ENCODE results near the gene FLYWCH2. TPM values are rescaled to one million over a fixed set of nuclear protein-coding genes. Genes with fewer than 3 reads are reported as not detected.
A peak's percentile ranks its signal among the peaks of the same experiment; 100 is the strongest.

FLYWCH2 gene
- total RNA-seq, 1 donor = 38.7 TPM

GRCh38 chr16:2911638-2912329, 28.8 kb downstream of the FLYWCH2 start, which contains the start of gene FLYWCH1:
Gene FLYWCH1 (plus strand): TSS chr16:2911931. CDS start chr16:2929686, 17,755 bp downstream.
- H2AFZ ChIP-seq (ENCODE audit: low read length) = peak within 1 kb of the TSS; percentile 96
- no peaks in the 10 kb centered on the region for H3K27me3 ChIP-seq (ENCODE audit: insufficient read depth, low read length)
- peak within 1 kb of the TSS; percentile 78 for H3K4me3 ChIP-seq (ENCODE audit: insufficient read depth, low read length)
- H3K27ac ChIP-seq (ENCODE audit: low read depth, low read length) = peak within 1 kb of the TSS; percentile 89
- TF ChIP-seq CTCF (IDR thresholded peaks at IDR 0.05; ENCODE audit: extremely low read depth, low read depth, low read length) = no peak
- H3K4me2 ChIP-seq (ENCODE audit: insufficient read depth, low read length) = peak within 1 kb of the TSS; percentile 93
- peaks cover 2% of the 10 kb centered on the region for H4K20me1 ChIP-seq (ENCODE audit: insufficient read depth, low read length)
- H3K9me3 ChIP-seq (ENCODE audit: low read depth, low read length) = no peaks in the 10 kb centered on the region
- peaks cover 47% of the 10 kb centered on the region for H3K4me1 ChIP-seq (ENCODE audit: insufficient read depth, low read length)
- peak; percentile 99 for DNase-seq (ENCODE audit: insufficient read length, low spot score, missing footprints)
- H3K79me2 ChIP-seq (ENCODE audit: insufficient read depth, low read length) = peaks cover 24% of the 10 kb centered on the region
- H3K36me3 ChIP-seq (ENCODE audit: insufficient read depth, low read length) = peaks cover 13% of the 10 kb centered on the region

GRCh38 chr16:2912330-2913199, 29.6 kb downstream of the FLYWCH2 start:
- Histone ChIP-seq H3K36me3 (ENCODE audit: insufficient read depth, low read length) (peaks cover 13% of the 10 kb centered on the region), H3K4me2 (ENCODE audit: insufficient read depth, low read length) (peak overlapping the region; percentile 93), H3K9me3 (ENCODE audit: low read depth, low read length) (no peaks in the 10 kb centered on the region), H3K4me3 (ENCODE audit: insufficient read depth, low read length) (peak overlapping the region; percentile 78), H3K27me3 (ENCODE audit: insufficient read depth, low read length) (no peaks in the 10 kb centered on the region), H2AFZ (ENCODE audit: low read length) (peak overlapping the region; percentile 70), H3K27ac (ENCODE audit: low read depth, low read length) (peak overlapping the region; percentile 89), H3K79me2 (ENCODE audit: insufficient read depth, low read length) (peaks cover 26% of the 10 kb centered on the region), H4K20me1 (ENCODE audit: insufficient read depth, low read length) (peaks cover 2% of the 10 kb centered on the region), H3K4me1 (ENCODE audit: insufficient read depth, low read length) (peaks cover 47% of the 10 kb centered on the region)
- DNase-seq (ENCODE audit: insufficient read length, low spot score, missing footprints) = peak; percentile 87
- no peak for TF ChIP-seq CTCF (IDR thresholded peaks at IDR 0.05; ENCODE audit: extremely low read depth, low read depth, low read length)

- TF ChIP-seq CTCF (IDR thresholded peaks at IDR 0.05; ENCODE audit: extremely low read depth, low read depth, low read length) = no peak
- Histone ChIP-seq H3K4me2 (ENCODE audit: insufficient read depth, low read length) (peak overlapping the region; percentile 93), H3K36me3 (ENCODE audit: insufficient read depth, low read length) (peaks cover 15% of the 10 kb centered on the region), H3K27ac (ENCODE audit: low read depth, low read length) (peak overlapping the region; percentile 25), H3K27me3 (ENCODE audit: insufficient read depth, low read length) (no peaks in the 10 kb centered on the region), H3K4me1 (ENCODE audit: insufficient read depth, low read length) (peaks cover 47% of the 10 kb centered on the region), H3K9me3 (ENCODE audit: low read depth, low read length) (no peaks in the 10 kb centered on the region), H4K20me1 (ENCODE audit: insufficient read depth, low read length) (peaks cover 2% of the 10 kb centered on the region), H3K79me2 (ENCODE audit: insufficient read depth, low read length) (peaks cover 27% of the 10 kb centered on the region), H3K4me3 (ENCODE audit: insufficient read depth, low read length) (peak overlapping the region; percentile 78), H2AFZ (ENCODE audit: low read length) (no peak overlapping the region)
- no peak for DNase-seq (ENCODE audit: insufficient read length, low spot score, missing footprints)
Measured at GRCh38 chr16:2913603-2914002, 30.6 kb downstream of the FLYWCH2 start.

GRCh38 chr16:2914233-2914632, 31.2 kb downstream of the FLYWCH2 start:
- Histone ChIP-seq H3K4me2 (ENCODE audit: insufficient read depth, low read length) (no peak overlapping the region), H3K9me3 (ENCODE audit: low read depth, low read length) (no peaks in the 10 kb centered on the region), H3K27me3 (ENCODE audit: insufficient read depth, low read length) (no peaks in the 10 kb centered on the region), H4K20me1 (ENCODE audit: insufficient read depth, low read length) (peaks cover 2% of the 10 kb centered on the region), H3K27ac (ENCODE audit: low read depth, low read length) (peak overlapping the region; percentile 25), H3K4me3 (ENCODE audit: insufficient read depth, low read length) (no peak overlapping the region), H2AFZ (ENCODE audit: low read length) (no peak overlapping the region), H3K79me2 (ENCODE audit: insufficient read depth, low read length) (peaks cover 27% of the 10 kb centered on the region), H3K36me3 (ENCODE audit: insufficient read depth, low read length) (peaks cover 19% of the 10 kb centered on the region), H3K4me1 (ENCODE audit: insufficient read depth, low read length) (peaks cover 47% of the 10 kb centered on the region)
- no peak for TF ChIP-seq CTCF (IDR thresholded peaks at IDR 0.05; ENCODE audit: extremely low read depth, low read depth, low read length)
- no peak for DNase-seq (ENCODE audit: insufficient read length, low spot score, missing footprints)

Measured in osteoblast (primary cell).